Psoas muscle (tissue), 8 donors: ENCODE measurements around the gene PLEKHA8. TPM values are rescaled to one million over a fixed set of nuclear protein-coding genes. Genes with fewer than 3 reads are reported as not detected.

Source experiments
- ATAC-seq, 4 donors: fragments of 200-7000 bp; cut with Tn5 transposase; one replicate each; pipeline ENCODE4 v1.9.1; 2020; ENCODE audit warnings: moderate library complexity in 3 of 4, mild to moderate bottlenecking in 2 of 4
- DNase-seq, 2 donors: peaks; one replicate each; pipeline ENCODE4 v3.0.0-alpha.2; 2020
- H3K27ac ChIP-seq: fragments of 200-600 bp; one replicate; pipeline ENCODE4 v1.8.0; 2022
- H3K27me3 ChIP-seq, 3 donors: fragments of 200-600 bp in 1 of 3; one replicate each; pipeline versions ENCODE4 v1.6.1 to v1.8.0; 2013 to 2022; ENCODE audit warnings: low read length in 2 of 3, mild to moderate bottlenecking in 2 of 3, moderate library complexity in 1 of 3; ENCODE audit not compliant: insufficient read depth in 3 of 3
- H3K36me3 ChIP-seq, 2 donors: fragments of 200-600 bp in 1 of 2; one replicate each; pipeline versions ENCODE4 v1.6.1 to v1.8.0; 2013 to 2022; ENCODE audit warnings: low read depth in 1 of 2, mild to moderate bottlenecking in 1 of 2, moderate library complexity in 1 of 2; ENCODE audit not compliant: insufficient read depth in 1 of 2
- H3K4me1 ChIP-seq: fragments of 200-600 bp; one replicate; pipeline ENCODE4 v1.8.0; 2022
- H3K4me3 ChIP-seq: fragments of 200-600 bp; one replicate; pipeline ENCODE4 v1.8.0; 2022; ENCODE audit warnings: mild to moderate bottlenecking
- H3K9me3 ChIP-seq: fragments of 200-600 bp; one replicate; pipeline ENCODE4 v1.8.0; 2022
- CTCF ChIP-seq: fragments of 200-600 bp; IDR thresholded peaks from one replicate; pipeline ENCODE4 v1.8.0; 2022; ENCODE audit warnings: antibody characterized with exemption
- WGBS, 3 donors: extraction: QIAGEN DNeasy Blood & Tissue Kit; methylation state at CpG; one replicate each; pipeline versions ENCODE4 v1.1.6 to v1.1.7; 2013; 5-methylcytosine and 5-hydroxymethylcytosine counted together
- intact Hi-C, 2 donors: fragments of 100-400 bp; cut with DNase I; formaldehyde crosslinking; loops; one replicate each; pipeline versions ENCODE4 v1.11.0 to v1.14.2; 2022
- polyA plus RNA-seq, 3 donors: library from polyadenylated mRNA; stranded (reverse); fragments of 200-250 nt; gene quantifications; one replicate each; pipeline ENCODE4 v1.2.3, GENCODE V29; 2013
- total RNA-seq, 4 donors: library from RNA; stranded (reverse); fragmentation: NEBNext Ultra II Directional in 2 of 4; extraction: Animal tissue kit (Norgen Biotek cat#: 25700) in 2 of 4; gene quantifications; one replicate each; pipeline versions ENCODE4 v1.2.1 to v1.2.4, GENCODE V29; 2021 to 2023
- donor health status: healthy with polysubstance abuse.
- donor health status: DM: no; HTN: no; CAD: no; lungs with moderate emphysema.
- donor health status: Bipolar disorder and iron deficiency.
- donor health status: healthy.
- donor health status: DM: yes; HTN: yes; CAD: no.
- donor health status: DM: no; HTN: no; CAD: no.
- donor health status: DM: no; HTN: no; CAD: no.
- donor health status: DM: yes; HTN: yes; CAD: no.

PLEKHA8 gene
- total and polyA plus RNA-seq, 7 donors = 1.3 to 4.0 (median 3.7) TPM

DNA sequence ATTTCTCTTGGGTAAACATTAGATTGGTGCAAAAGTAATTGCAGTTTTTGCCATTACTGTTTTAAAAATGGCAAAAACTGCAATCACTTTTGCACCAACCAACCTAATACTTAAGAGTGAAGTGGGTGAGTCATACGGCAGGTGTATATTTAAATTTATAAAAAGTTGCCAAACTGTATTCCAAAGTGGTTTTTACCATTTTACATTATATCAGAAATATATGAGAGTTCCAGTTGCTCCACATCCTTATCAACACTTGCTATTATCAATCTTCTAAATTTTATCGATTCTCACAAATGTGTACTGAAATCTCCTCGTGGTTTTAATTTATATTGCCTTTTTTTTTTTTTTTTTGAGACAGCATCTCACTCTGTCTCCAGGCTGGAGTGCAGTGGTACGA is 35.1 kb upstream of the PLEKHA8 start:
- no peak for TF ChIP-seq CTCF
- peaks cover 15% of the 10 kb centered on the region for H3K9me3 ChIP-seq

GRCh38 chr7:29995652-29996051 is 32.6 kb upstream of the PLEKHA8 start:
- TF ChIP-seq CTCF = no peak
- H3K4me3 ChIP-seq = no peak overlapping the region
- intact Hi-C loops = no loop called here
- H3K4me1 ChIP-seq = no peaks in the 10 kb centered on the region
- H3K9me3 ChIP-seq = peaks cover 15% of the 10 kb centered on the region
- H3K27me3 ChIP-seq = peaks cover 0 to 13% (median 8%) of the 10 kb centered on the region in 3 donors
- DNase-seq = no peak
- no peaks in the 10 kb centered on the region for H3K36me3 ChIP-seq
- ATAC-seq = no peak
- no peak overlapping the region for H3K27ac ChIP-seq

More for the DNA sequence above, 35.1 kb upstream of the PLEKHA8 start:
- 82 to 94% (median 88%) methylated on average over 4 of the region's 4 CpGs for WGBS, 3 donors
- Histone ChIP-seq H3K27ac (no peak overlapping the region), H3K4me3 (no peak overlapping the region), H3K4me1 (no peaks in the 10 kb centered on the region), H3K27me3 (peaks cover 0 to 38% (median 18%) of the 10 kb centered on the region in 3 donors), H3K36me3 (no peaks in the 10 kb centered on the region)
- DNase-seq = no peak
- intact Hi-C loops = no loop called here
- no peak for ATAC-seq

DNA sequence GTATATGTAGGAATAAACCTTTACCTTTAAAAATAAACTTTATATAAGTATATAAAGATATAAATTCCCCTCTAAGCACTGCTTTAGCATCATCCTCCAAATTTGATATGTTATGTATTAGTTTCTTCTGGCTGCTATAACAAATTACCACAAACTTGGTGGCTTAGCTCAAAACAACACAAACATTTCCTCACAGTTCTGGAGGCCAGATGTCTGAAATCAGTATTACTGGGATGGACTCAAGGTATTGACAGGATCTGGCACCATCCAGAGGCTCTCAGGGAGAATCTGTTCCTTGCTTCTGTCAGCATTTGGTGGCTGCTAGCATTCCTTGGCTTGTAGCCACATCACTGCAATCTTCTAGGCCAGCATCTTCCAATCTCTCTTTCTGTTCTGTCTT is 31.9 kb upstream of the PLEKHA8 start:
- no peak overlapping the region for H3K27ac ChIP-seq
- H3K9me3 ChIP-seq = peaks cover 15% of the 10 kb centered on the region
- ATAC-seq (no peak), DNase-seq (no peak)
- no peaks in the 10 kb centered on the region for H3K36me3 ChIP-seq
- intact Hi-C loops = no loop called here
- H3K27me3 ChIP-seq = peaks cover 0 to 6% (median 5%) of the 10 kb centered on the region in 3 donors
- H3K4me1 ChIP-seq = no peaks in the 10 kb centered on the region
- TF ChIP-seq CTCF = no peak
- no peak overlapping the region for H3K4me3 ChIP-seq

DNA sequence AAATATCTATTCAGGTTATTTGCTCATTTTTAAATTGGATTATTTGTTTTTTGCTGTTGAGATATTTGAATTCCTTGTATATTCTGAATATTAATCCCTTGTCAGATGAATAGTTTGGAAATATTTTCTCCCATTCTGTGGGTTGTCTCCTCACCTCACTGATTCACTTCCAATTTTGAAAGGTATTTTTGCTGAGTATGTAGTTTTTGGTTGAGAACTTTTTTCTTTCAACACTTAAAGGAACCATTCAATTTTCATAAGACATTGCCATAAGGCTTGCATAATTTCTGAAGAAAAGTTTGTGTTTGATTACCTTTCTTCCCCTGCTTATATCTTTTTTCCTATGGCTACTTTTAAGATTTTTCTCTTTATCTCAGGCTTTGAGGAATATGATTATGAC is 29.7 kb upstream of the PLEKHA8 start:
- H3K9me3 ChIP-seq = peaks cover 6% of the 10 kb centered on the region
- H3K27ac ChIP-seq = no peak overlapping the region
- no peak overlapping the region for H3K4me3 ChIP-seq
- DNase-seq (no peak), ATAC-seq (no peak)
- no peaks in the 10 kb centered on the region for H3K27me3 ChIP-seq
- no peaks in the 10 kb centered on the region for H3K4me1 ChIP-seq
- no peaks in the 10 kb centered on the region for H3K36me3 ChIP-seq
- TF ChIP-seq CTCF = no peak
- intact Hi-C loops = no loop called here

DNA sequence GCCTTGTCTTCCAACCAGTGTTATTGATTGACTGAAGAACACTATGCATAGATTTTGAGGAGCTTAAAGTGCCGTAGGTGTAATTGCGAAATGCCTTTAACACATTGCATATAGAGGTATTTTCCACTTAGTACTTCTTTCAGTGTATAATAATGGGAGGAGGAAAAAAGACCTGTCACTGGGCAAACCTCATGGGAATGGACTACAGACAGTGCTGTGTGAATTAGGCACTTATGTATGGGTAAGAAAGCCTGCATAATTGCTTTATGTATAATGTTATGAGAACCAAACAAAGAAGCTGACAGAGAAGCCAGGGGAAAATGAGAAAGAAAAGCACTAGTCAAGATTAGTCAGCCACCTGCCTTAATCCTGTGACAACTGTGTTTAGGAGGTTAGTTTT is 26.2 kb upstream of the PLEKHA8 start:
- Histone ChIP-seq H3K27me3 (no peaks in the 10 kb centered on the region), H3K4me1 (no peaks in the 10 kb centered on the region), H3K4me3 (no peak overlapping the region), H3K9me3 (no peaks in the 10 kb centered on the region), H3K27ac (no peak overlapping the region), H3K36me3 (no peaks in the 10 kb centered on the region)
- intact Hi-C loops = no loop called here
- no peak for DNase-seq
- 91 to 95% (median 94%) methylated on average over 2 of the region's 2 CpGs for WGBS, 3 donors
- ATAC-seq = no peak
- no peak for TF ChIP-seq CTCF
